DMS 273 (cell line): Measurements from ENCODE around the gene RHOT2.

Experiments used
- DNase-seq: peaks from one replicate; lab custom pipeline; 2025; ENCODE audit not compliant: unreplicated experiment; lab: John Stamatoyannopoulos, UW

RHOT2 gene

DNA sequence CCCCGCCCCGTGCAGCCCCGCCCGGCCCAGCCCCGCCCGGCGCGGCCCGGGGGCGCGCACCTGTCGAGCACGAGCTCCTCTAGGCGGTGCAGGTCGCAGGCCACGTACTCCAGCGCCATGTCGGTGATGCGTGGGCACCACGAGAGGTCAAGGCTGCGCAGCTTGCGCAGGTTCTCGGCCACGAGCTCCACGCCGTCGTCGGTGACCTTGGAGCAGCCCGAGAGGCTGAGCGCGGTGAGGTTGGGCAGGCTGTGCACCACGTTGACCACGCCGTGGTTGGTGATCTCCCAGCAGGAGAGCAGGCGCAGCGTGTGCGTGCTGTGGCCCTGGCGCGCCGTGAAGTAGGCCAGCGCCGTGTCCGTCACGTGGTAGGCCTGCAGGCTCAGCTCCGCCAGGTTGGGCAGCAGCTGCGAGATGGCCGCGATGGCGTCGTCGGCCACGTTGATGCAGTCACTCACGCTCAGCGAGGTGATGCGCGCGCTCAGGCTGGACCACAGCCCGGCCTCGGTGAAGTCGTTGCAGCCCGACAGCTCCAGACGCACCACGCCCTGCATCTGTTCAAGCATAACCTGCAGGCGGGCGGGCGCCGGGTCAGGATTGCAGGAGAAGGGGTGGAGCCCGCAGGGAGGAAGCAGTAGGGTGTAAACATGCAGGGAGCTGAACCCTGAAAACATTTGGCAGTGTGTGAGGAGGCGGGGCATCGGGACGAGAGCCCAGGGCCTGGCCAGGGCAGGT is 27.6 kb downstream of the RHOT2 start:
- no peak for DNase-seq

DNA sequence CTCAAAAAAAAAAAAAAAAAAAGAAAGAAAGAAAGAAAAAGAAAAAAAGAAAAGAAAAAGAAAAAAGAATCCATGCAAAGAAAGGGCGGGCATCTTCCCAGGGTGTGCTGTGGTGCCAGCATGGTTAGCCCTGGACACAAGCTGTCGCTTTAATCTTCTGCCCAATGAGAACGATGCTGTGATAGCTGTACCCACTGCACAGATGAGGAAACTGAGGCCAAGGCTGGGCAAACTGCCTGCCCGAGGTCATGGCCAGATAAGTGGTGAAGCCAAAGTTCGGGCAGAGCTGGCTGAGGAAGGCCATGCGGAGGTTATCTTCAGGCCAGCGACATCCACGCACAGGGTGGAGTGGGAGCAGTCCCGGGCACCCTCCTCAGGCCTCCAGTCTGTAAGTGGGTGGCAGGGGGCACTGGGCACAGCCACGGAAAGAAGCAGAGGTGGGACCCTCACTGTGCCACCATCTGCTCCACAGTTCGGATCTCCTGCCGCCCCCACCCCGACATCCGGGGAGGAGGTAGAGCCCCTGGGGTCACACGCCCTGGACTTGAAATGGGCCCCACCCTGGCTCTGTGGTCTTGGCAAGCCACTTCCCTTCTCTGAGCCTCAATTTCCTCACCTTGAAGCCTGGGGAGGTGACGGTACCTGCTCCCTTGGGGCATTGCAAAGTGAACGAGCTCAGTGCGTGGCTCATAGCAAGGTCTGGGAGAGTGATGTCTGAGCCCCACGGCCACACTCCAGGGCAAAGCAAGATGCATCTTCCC is 31.2 kb downstream of the RHOT2 start:
- DNase-seq: no peak

DNA sequence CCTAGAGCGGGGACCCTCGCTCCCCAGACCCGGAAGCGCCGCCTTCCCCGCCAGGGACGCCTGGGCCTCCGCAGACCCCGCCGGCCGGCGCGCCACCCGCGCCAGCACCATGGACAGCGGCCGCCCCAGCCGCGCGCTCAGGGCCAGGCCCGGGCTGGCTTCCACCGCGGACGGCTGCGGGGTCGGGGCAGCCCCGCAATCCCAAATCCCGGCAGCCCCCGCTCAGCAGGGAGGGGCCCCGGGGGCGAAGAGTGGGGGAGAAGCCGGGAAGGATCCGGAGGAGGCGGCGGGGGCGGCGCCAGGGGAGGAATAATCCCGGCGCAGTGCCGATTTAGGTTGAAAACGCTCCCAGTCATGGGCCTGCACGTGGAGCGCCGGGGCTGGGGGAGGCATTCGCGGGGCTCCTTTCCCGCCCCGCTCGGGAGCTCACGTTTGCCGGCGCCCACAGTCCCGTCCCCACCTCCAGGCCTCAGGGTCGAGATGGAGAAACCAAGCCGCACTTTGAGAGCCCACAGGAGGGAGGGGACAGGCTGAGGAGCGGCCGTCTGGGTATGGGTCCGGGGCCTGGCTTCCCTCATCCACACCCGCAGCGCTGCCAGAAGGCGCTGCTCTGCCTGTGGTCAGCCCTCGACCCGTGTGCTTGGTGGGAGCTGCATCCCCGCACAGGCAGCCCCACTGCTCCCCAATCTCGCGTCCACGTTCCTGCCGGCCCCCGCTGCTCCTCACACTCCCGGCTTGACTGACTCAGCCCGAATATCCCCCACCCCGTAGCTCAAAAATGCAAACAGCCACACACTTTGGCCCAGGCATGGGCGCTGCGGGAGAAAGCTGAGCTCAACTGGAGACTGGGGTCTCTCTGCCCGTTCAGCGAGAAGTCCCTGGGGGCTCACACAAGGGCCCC is 33.0 kb downstream of the RHOT2 start:
- DNase-seq: no peak

DNA sequence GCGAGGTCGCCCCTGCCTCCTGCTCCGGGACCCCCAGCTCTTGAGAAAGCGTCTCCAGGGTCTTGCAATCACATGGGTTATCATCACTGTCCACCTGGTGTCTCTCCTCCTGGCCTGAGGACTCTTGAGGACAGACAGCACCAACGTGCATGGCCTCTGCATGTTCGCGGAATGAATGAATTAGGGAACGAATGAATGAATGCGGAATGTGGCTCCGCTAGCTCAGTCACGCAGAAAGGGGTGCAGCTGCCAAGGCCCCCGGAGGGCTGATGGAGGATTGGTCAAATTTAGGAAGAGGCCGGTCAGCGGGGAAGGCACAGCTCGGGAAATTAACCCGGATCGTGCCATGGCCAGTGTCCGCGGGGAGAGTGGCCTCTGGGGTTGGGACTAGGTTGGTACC is 34.4 kb downstream of the RHOT2 start:
- DNase-seq: no peak

DNA sequence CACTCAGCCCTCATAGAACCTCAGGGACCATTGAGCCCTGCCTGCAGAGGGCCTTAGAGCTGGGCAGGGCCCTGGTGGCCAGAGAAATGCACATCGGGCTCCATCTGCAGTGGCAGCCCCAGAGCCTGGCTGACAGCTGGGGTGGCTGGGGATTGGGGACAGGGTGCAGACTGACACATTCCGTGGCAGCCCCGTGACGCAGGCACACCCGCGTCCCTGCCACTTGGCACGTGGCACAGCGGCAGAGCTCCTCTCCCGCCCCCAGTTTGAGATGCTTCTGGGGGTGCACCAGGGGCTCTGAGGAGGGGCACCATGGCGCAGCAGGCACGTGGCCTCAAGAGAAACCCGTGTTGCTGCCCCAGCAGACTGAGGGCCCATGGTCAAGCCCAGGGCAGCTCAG is 35.5 kb downstream of the RHOT2 start:
- no peak for DNase-seq

DNA sequence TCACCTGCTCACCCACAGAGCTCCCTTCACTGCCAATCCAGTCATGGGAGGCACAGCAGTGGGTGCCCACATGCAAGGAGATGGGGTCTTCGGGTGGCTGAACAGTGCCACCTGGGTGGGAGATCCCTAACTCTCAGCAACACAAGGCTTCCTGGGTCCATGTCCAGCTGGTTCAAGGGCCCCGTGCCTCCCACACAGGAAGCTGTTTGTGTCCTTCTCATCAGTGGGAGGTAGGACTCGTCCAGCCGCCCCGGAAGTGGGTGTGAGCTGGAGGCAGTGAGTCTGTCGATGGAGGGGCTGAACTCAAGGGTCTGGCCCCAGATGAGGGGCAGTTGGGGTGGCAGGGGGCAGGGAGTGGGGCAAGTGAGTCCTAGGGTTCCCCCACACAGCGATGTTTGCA is 36.1 kb downstream of the RHOT2 start:
- no peak for DNase-seq

DNA sequence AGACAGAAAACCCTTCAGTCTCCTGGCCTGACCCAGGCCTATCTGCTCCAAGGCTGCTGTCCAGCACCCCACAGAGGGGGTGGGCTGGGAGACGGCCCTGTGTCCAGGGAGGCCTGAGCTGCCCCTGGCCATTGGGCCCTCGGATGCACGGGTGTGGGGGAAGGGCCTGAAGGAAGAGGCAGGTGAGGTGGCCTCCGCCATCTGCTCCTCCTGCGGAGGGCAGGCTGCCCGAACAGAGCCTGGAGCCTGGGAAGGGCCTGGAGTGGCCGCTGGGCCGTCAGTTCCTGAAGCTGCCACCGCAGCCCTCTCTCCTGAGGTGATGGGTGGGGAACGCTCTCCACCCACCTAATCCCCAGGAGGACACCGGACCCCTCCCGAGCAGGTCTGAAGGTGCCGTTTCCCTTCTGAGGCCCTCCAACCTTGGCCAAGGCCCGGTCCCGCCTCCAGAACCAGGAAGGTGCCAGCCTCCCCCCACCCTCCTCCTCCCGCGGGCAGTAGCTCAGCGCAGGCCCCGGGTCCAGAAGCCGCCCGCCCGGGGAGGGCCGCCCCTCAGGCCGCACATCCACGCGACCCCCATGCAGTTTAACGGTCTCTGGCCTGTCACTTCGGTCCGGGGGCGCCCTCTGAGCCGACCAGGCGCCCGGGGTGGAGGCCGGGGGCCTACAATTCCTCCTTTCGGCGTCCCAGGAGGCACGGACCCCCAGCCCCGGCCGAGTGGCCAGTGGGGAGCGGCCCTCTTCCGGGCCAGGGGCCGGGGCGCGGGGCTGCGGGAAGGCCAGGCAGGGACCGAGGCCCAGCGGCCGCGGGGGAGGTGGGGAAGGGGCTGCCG is 36.8 kb downstream of the RHOT2 start:
- DNase-seq: peak; percentile 69

DNA sequence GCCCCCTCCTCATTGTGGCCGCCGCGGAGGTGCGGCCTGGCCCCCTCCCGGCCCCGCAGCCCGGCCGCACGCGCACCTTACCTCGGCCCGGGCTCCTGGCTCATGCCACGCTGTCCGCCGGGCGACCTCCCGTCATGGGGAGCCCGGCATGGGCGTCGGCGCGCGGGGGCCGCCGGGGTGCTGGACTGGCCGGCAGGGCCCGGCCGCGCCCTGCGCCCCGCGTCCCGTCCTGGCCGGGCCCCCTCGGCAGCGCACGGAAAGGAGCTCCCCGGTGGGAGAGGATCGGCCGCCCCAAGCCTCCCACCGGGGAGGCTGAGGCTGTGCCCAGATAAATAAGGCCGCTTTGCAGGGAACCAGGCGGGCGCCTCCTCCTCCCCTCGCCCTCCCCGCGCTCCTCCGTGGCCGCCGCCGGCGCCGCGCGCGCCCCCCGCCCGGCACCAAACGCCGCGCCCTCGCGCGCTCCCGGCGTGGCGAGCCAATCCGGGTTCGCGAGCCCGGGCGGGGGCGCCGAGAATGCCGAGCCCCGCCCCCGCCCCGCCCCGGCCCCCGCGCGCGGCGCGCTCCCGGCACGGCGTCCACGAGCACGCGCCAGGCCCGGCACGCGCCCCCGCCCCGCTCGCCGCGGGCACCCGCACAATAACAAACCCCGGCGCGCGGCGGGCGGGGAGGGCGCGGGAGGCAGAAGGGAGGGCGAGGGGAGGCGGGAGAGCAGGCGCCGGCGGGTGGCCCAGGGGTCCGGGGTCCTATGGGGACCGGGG is 37.7 kb downstream of the RHOT2 start, which contains the start of gene FBXL16:
Gene FBXL16 (minus strand): TSS at position 371 of the 758 bp plus-strand sequence. CDS start 8,396 bp downstream, outside the sequence.
- peak; percentile 96 for DNase-seq

DNA sequence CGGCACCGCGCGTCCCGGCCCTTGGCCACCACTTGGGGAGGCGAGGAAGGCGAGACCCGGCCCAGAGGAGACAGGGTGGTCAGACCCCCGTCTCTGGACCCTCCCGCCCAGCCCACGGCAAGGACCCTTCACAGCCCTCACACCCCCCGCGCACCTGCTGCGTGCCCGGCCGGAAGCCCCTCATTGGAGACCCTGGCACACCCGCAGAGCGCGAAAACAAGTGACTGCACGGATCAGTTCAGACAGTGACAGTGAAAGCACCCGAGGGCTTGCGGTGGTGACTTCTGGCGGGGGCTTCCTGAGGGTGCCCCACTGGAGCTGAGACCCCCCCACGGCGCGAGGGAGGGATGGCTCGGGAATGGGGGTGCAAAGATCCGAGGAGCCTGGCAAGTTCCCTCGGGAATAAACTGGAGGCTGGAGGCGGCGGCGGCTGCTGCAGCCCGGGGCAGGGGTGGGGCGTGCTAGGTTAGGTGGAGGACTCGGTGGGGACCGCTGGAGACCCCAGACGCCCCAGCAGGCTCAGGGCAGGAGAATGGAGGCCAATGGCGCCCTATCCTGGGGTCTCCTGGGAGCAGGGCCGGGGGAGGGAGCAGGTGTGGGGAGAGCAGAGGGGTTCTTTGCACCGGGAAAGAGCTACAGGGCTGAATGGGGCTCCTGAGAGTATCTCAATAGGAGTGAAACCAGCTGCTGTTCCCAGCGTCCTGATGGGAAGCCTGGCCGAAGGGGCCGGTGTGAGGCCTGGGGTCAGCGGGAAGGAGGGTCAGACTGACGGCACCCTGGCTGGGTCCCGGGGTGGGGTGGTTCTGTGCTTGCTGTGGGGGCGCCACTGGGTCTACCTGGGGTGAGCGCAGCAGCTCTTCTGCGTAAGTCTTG is 38.5 kb downstream of the RHOT2 start:
- peak; percentile 69 for DNase-seq

DNA sequence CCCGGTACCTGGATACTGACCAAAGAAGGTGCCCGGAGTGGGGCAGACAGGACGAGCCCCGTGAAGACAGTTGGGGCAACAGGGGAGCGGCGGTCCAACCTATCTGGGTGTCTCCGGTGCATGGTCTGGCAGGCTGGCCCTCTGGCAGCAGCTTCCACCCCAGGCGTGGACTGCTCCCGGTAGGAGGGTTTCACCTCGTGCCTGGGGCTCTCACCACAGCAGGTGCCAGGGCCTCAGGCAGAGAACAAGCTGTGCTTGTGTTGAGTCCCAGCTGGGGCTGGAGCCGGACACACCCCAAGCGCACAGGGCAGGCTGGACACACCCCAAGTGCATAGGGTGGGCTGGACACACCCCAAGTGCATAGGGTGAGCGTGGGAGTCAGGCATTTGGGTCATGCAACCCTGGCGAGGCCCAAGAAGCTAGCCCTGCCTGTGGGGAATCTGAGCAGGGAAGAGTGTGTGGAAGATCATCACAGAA is 39.2 kb downstream of the RHOT2 start:
- peak; percentile 68 for DNase-seq

DNA sequence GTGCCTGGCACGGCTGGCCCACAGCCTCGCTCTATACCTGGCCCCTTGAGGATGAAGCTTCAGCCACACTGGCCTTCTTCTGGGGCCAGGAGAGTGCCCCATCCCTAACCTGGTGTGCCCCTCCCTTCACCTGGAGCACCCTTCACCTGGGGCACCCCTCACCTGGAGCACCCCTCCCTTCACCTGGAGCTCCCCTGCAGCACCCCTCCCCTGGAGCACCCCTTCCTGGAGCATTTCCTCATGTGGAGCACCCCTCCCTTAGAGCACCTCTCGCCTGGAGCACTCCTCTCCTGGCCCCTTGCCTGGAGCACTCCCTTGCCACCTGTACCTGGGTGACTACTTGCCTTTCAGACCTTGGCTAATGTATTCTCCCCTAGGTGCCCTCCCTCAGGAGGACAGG is 40.1 kb downstream of the RHOT2 start:
- DNase-seq: no peak

DNA sequence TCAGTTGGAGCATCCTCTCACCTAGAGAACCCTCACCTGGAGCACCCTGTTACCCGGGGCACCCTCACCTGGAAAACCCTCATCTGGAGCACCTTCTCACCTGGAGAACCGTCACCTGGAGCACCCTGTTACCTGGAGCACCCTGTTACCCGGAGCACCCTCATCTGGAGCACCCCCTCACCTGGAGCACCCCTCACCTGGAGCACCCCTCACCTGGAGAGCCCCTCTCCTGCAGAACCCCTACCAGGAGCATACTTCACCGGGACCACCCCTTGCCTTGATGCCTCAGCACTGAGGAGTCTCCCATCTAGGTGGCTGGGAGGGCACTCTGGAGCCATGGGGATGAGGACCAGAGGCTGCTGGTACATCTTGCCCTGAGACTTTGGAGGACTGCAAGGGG is 41.0 kb downstream of the RHOT2 start:
- DNase-seq: peak; percentile 45

DNA sequence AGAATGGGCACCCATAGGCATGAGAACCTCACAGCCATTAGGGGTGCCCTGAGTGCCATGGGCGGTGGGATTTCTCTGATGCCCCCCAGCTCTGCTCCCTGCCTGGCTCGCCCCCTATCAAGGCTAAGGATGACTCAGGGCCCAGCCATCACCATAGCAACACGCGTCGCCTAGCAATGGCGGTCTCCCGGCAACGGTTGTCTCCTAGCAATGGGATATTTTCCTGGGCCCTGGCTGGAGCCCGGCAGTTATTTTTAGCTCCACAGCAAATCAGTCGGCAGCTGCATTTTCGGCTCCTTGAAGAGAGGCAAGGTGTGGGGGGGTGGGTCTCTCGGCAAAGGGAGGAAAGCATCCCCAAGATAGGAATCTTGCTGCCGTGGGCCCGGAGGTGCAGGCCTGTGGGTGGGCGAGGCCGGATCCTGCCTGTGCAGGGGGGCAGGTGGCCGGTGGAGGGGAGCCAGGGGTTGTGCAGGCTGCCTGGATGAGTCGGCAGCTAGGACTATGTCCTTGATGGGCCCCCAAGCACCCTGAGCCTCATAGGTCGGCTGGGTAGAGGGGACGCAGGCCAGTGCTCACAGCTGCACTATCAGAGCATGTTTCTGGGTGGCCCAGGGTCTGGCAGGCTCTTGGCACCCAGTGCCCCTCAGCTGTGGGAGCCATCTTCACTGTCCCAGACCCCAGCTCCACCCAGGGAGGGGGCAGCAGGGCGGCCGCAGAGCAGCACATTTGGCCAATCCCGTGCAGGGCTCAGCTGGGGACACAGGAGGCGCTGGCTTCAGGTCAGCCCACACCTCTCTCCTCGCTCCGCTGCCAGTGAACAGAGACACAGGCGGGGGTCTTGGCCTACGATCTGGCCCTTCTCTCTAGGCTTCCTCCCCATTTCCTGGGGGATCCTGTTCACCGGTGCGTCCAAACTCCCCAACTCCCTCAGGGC is 41.9 kb downstream of the RHOT2 start:
- DNase-seq: peak; percentile 98

DNA sequence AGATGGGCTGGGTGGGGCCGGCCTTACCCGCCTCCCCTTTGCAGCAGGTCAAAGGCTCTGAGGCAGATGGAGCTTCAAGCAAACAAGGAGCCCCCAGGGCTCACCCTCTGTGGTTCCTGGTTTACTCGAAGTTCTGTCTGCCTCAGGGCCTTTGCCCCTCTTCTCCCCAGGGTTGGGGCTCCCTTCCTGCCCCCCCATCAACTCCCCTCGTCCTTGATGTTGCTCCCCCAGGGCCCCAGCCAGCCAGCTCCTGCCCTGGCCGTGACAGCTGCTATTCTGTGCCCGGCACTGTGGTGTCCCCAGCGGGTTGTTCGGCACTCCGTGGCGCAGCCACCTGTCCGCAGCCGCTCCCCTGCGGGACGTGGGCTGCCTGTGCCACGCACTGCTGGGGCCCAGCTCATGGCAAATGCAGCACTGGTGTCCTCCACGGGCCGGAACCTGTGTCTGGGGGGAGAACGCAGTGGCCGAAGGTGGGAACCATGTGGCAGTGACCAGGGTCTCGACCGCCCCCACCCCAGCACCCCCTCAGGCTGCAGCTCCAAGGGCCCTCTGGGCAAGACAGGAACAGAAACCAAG is 42.7 kb downstream of the RHOT2 start:
- peak; percentile 80 for DNase-seq

DNA sequence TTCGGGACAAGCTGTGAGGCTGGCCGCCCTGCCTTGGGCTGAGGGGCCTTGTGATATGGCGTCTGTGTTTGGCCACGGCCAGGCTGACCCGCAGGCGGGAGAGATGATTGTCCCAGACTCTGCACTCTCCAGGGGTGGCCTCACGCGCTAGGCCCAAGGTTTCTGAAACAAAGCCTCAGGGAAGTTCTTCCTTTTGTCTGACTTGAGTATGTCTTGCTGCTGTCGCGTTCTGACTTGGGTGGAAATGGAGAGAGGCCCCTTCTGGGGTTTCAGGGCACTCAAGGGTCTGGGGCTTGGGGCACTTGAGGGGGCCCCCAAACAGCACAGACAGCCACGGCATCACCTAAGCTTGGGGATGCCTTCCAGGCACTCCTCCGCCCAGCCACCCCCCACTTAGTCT is 43.2 kb downstream of the RHOT2 start:
- DNase-seq: no peak

DNA sequence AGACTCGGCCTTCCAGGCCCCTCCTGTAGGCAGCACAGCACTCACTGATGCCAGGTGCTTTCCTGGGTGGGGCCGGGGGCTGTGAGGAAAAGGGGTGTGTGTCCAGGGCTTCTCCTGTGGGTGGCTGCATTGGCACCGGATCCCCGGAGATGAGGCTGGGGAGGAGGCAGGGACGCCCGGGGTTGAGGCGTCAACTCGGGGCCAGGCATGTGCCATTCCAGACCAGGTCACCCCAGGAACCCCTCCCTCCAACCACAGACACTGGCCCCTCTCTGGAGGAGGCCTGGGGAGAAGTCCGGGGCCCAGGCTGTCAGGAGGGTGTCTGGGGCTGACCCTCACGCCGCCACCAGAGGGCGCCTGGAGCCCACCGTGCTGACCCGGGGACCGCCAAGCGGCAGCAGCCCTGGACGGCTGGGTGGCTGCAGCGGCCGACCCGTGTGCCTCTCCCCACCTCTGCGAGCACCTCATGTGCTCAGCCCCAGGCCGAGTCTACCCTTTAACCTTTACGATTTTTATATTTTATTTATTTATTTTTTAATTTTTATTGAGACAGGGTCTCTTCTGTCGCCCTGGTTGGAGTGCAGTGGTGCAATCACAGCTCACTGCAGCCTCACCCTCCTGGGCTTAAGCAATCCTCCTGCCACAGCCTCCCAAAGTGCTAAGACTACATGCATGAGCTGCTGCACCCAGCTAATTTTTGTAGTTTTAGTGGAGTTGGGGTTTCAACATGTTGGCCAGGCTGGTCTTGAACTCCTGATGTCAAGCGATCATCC is 43.8 kb downstream of the RHOT2 start:
- peak; percentile 85 for DNase-seq
